GM10847 (cell line): ENCODE results near the gene AHNAK.

Experiments
- POLR2A ChIP-seq: IDR thresholded peaks from 2 replicates; pipeline ENCODE4 v1.6.1; 2011; ENCODE audit not compliant: insufficient read length; ENCODE audit errors: extremely low read depth

Gene AHNAK

GRCh38 chr11:62402226-62402959 lies 144.2 kb downstream of the AHNAK start:
- no peak for TF ChIP-seq POLR2A

GRCh38 chr11:62401811-62402210 lies 144.8 kb downstream of the AHNAK start:
- no peak for TF ChIP-seq POLR2A

GRCh38 chr11:62401356-62401755 lies 145.2 kb downstream of the AHNAK start:
- TF ChIP-seq POLR2A: no peak

GRCh38 chr11:62400760-62401159 lies 145.8 kb downstream of the AHNAK start:
- no peak for TF ChIP-seq POLR2A

- no peak for TF ChIP-seq POLR2A
Observed at GRCh38 chr11:62400281-62400680, 146.3 kb downstream of the AHNAK start.

- no peak for TF ChIP-seq POLR2A
Observed at GRCh38 chr11:62399878-62400266, 146.7 kb downstream of the AHNAK start.

GRCh38 chr11:62399172-62399877 lies 147.3 kb downstream of the AHNAK start:
- TF ChIP-seq POLR2A: no peak

- TF ChIP-seq POLR2A: no peak
Observed at GRCh38 chr11:62398011-62398994, 148.3 kb downstream of the AHNAK start.

- no peak for TF ChIP-seq POLR2A
Observed at GRCh38 chr11:62395885-62396551, 150.6 kb downstream of the AHNAK start.

- no peak for TF ChIP-seq POLR2A
Observed at GRCh38 chr11:62394825-62395538, 151.6 kb downstream of the AHNAK start.

- no peak for TF ChIP-seq POLR2A
Observed at GRCh38 chr11:62393735-62394134, 152.9 kb downstream of the AHNAK start.

GRCh38 chr11:62393061-62393611 lies 153.5 kb downstream of the AHNAK start:
- no peak for TF ChIP-seq POLR2A

GRCh38 chr11:62392506-62392905 lies 154.1 kb downstream of the AHNAK start:
- no peak for TF ChIP-seq POLR2A
